ENCODE data around the gene CEP295NL. TPM values are rescaled to one million over a fixed set of nuclear protein-coding genes. Genes with fewer than 3 reads are reported as not detected.

The CEP295NL gene
- total and polyA plus RNA-seq, 2 of the 13 experiments (the other 11 are each of a cell fraction or from before 2014, with no cell fraction given), result not detected

DNA sequence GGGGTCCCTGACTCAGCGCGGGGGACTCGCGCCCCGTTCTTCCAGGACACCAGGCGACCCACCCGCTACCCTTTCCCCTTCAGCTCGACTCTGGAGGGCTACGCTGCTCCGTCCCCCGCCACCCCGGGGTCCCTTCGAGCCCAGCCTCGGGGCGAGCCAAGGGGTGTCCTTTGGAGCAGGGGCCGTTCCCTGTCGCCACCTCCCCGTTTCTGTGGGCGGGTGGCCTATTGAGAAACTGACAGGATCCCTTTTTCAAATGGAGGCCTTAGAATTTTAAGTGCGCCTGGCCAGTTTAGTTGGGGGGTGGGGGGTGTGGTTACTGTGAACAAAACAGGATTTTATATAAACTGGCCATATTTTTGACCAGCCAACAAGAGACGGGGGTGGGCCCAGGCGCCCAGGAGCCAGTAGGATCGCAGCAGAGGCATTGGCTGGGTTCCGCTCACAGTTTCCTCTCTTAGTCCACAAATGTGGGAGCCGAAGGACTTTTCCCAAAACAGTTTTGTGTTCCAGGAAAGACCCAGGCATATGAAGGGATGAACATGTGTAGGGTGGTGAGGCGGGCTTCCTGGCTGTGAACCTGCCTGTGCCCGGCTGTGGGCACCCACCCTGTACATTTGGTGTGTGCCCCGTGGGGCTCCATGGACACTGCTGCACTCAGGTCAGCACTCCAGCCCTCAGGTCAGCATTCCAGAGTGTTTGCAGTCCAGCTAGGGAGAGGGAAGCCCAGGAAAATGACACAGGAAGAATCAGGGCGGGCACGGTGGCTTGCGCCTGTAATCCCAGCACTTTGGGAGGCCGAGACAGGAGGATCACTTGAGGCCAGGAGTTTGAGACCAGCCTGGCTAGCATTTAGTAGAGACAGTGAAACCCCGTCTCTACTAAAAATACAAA is 22.9 kb upstream of the CEP295NL start (continued):
- TF ChIP-seq AKNA (CRISPR knock-in tag; IDR thresholded peaks at IDR 0.05; ENCODE audit: borderline replicate concordance) (no peak), FIP1L1 (IDR thresholded peaks at IDR 0.05; ENCODE audit: borderline replicate concordance, insufficient read depth, low read depth, low read length) (no peak), WIZ (CRISPR knock-in tag; IDR thresholded peaks at IDR 0.05) (no peak), ZNF781 (CRISPR knock-in tag; IDR thresholded peaks at IDR 0.05; ENCODE audit: borderline replicate concordance, not compliant biosample characterization) (no peak), ISL2 (CRISPR knock-in tag; IDR thresholded peaks at IDR 0.05) (no peak), PAX8 (CRISPR knock-in tag; IDR thresholded peaks at IDR 0.05; ENCODE audit: borderline replicate concordance) (peak; percentile 67; the same call in 1 of the 2 replicates), NR2F1 (CRISPR knock-in tag; IDR thresholded peaks at IDR 0.05) (0 out of 4 replicates have a peak, but pooled peaks of 1 of the 2 experiments have one; percentile 10), ZNF446 (CRISPR knock-in tag; IDR thresholded peaks at IDR 0.05) (no peak), SAP130 (CRISPR knock-in tag; IDR thresholded peaks at IDR 0.05; ENCODE audit: low read depth) (peak; percentile 77), IRF2 (CRISPR knock-in tag; IDR thresholded peaks at IDR 0.05) (0 out of 2 replicates have a peak, but pooled peaks have one; percentile 17), HMGXB3 (CRISPR knock-in tag; IDR thresholded peaks at IDR 0.05; ENCODE audit: borderline replicate concordance) (no peak)
- TF ChIP-seq, protein P1, sequence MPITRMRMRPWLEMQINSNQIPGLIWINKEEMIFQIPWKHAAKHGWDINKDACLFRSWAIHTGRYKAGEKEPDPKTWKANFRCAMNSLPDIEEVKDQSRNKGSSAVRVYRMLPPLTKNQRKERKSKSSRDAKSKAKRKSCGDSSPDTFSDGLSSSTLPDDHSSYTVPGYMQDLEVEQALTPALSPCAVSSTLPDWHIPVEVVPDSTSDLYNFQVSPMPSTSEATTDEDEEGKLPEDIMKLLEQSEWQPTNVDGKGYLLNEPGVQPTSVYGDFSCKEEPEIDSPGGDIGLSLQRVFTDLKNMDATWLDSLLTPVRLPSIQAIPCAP (CRISPR knock-in tag; IDR thresholded peaks at IDR 0.05; ENCODE audit: low read depth), result no peak
- TF ChIP-seq, protein P2, sequence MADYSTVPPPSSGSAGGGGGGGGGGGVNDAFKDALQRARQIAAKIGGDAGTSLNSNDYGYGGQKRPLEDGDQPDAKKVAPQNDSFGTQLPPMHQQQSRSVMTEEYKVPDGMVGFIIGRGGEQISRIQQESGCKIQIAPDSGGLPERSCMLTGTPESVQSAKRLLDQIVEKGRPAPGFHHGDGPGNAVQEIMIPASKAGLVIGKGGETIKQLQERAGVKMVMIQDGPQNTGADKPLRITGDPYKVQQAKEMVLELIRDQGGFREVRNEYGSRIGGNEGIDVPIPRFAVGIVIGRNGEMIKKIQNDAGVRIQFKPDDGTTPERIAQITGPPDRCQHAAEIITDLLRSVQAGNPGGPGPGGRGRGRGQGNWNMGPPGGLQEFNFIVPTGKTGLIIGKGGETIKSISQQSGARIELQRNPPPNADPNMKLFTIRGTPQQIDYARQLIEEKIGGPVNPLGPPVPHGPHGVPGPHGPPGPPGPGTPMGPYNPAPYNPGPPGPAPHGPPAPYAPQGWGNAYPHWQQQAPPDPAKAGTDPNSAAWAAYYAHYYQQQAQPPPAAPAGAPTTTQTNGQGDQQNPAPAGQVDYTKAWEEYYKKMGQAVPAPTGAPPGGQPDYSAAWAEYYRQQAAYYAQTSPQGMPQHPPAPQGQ (CRISPR knock-in tag; IDR thresholded peaks at IDR 0.05; ENCODE audit: borderline replicate concordance), result no peak
- TF ChIP-seq, protein P3, sequence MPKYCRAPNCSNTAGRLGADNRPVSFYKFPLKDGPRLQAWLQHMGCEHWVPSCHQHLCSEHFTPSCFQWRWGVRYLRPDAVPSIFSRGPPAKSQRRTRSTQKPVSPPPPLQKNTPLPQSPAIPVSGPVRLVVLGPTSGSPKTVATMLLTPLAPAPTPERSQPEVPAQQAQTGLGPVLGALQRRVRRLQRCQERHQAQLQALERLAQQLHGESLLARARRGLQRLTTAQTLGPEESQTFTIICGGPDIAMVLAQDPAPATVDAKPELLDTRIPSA (CRISPR knock-in tag; IDR thresholded peaks at IDR 0.05; ENCODE audit: borderline replicate concordance), result no peak

Measured in HepG2 (cell line).